Measurements from ENCODE around the gene EYA2. TPM values are rescaled to one million over a fixed set of nuclear protein-coding genes. Genes with fewer than 3 reads are reported as not detected.
A peak's percentile ranks its signal among the peaks of the same experiment; 100 is the strongest.

EYA2 gene
- total RNA-seq: 1 to 10 TPM in 5 of 6 donors, under 1 TPM in 1; 0.51 to 3.2 (median 1.2) TPM
- 1 to 10 TPM; 1.5 to 1.7 TPM for polyA plus RNA-seq

- Histone ChIP-seq H3K4me3 (peak within 1 kb of the TSS; percentile 0 to 47 (median 34)), H3K36me3 (no peaks in the 10 kb centered on the region), H3K27me3 (peaks cover 0 to 6% (median 0%) of the 10 kb centered on the region in 4 donors), H3K27ac (peak within 1 kb of the TSS in 1 of 4 donors; percentile 17), H3K9me3 (no peaks in the 10 kb centered on the region), H3K4me1 (no peaks in the 10 kb centered on the region)
- WGBS, 2 donors: 0 to 1% methylated on average over 33 to 51 of the region's 52 CpGs
- no peak for TF ChIP-seq CTCF (IDR thresholded peaks at IDR 0.05)
- intact Hi-C loops (cut with DNase I): no loop called here
- FAIRE-seq (no peak), ATAC-seq (peak; percentile 38 to 76 (median 58)), DNase-seq (peak in 2 of 6 donors; percentile 11 to 22)
Measured at GRCh38 chr20:46894579-46894958, at the start of gene EYA2. TSS of gene EYA2 (plus strand) at chr20:46894843. CDS start at chr20:46990011, 95,168 bp downstream.

- no peak for TF ChIP-seq CTCF (IDR thresholded peaks at IDR 0.05)
- no peaks in the 10 kb centered on the region for H3K36me3 ChIP-seq
- H3K4me3 ChIP-seq: no peak overlapping the region
- 74 to 83% methylated on average over 9 of the region's 9 CpGs for WGBS, 2 donors
- DNase-seq: no peak
- ATAC-seq: no peak
- FAIRE-seq: no peak
- no peaks in the 10 kb centered on the region for H3K4me1 ChIP-seq
- H3K27me3 ChIP-seq: no peaks in the 10 kb centered on the region
- intact Hi-C loops (cut with DNase I): no loop called here
- H3K27ac ChIP-seq: no peak overlapping the region
- H3K9me3 ChIP-seq: no peaks in the 10 kb centered on the region
Measured at GRCh38 chr20:46844965-46845364, 49.7 kb upstream of the EYA2 start.

GRCh38 chr20:46849269-46849668 lies 45.4 kb upstream of the EYA2 start:
- DNase-seq (no peak), ATAC-seq (no peak), FAIRE-seq (no peak)
- no peak for TF ChIP-seq CTCF (IDR thresholded peaks at IDR 0.05)
- Histone ChIP-seq H3K27me3 (no peaks in the 10 kb centered on the region), H3K27ac (no peak overlapping the region), H3K36me3 (no peaks in the 10 kb centered on the region), H3K4me1 (no peaks in the 10 kb centered on the region), H3K4me3 (no peak overlapping the region), H3K9me3 (no peaks in the 10 kb centered on the region)
- intact Hi-C loops (cut with DNase I): no loop called here
- WGBS, 2 donors: 78 to 86% methylated on average over 4 of the region's 4 CpGs

GRCh38 chr20:46849751-46850150 lies 44.9 kb upstream of the EYA2 start:
- WGBS, 2 donors: 72 to 89% methylated on average over 5 of the region's 5 CpGs
- FAIRE-seq: no peak

More at GRCh38 chr20:46849751-46850150, 44.9 kb upstream of the EYA2 start:
- no peak overlapping the region for H3K27ac ChIP-seq
- TF ChIP-seq CTCF (IDR thresholded peaks at IDR 0.05): no peak
- H3K36me3 ChIP-seq: no peaks in the 10 kb centered on the region
- H3K4me3 ChIP-seq: no peak overlapping the region
- intact Hi-C loops (cut with DNase I): no loop called here
- H3K4me1 ChIP-seq: no peaks in the 10 kb centered on the region
- H3K9me3 ChIP-seq: no peaks in the 10 kb centered on the region
- no peaks in the 10 kb centered on the region for H3K27me3 ChIP-seq
- no peak for DNase-seq
- no peak for ATAC-seq

Data from pancreas (tissue), 10 donors.